ENCODE results near the gene ENO1.
"Not testable (repeated sequence)": the region's sequence is repeated elsewhere in the genome, so short reads cannot be mapped to it uniquely, and the experiment has no call there.

ENO1 gene

DNA sequence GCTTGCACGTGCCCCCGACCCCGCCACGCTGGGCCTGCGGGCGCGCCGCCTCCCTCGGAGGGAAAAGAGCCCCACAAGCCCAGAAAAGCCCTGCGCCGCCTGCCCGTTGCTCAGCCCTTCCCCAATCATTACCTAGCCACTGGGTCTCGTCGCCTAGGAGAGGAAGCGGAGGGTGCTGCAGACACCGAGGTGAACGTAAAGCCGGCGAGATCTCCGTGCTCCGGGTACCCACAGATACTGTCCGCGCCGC is at the start of gene ENO1:
ENO1 (minus strand) TSS at position 239 of the 250 bp plus-strand sequence. CDS start 3,778 bp downstream, outside the sequence.
- H3K27ac Mint-ChIP-seq, result peak within 1 kb of the TSS; percentile 99
- DNase-seq (ENCODE audit: low spot score), result no peak
- peak within 1 kb of the TSS; percentile 99 for H3K4me3 Mint-ChIP-seq
- H3K9me3 Mint-ChIP-seq, result no peaks in the 10 kb centered on the region
- H3K36me3 Mint-ChIP-seq (ENCODE audit: low read depth), result peaks cover 50% of the 10 kb centered on the region
- no peaks in the 10 kb centered on the region for H3K27me3 Mint-ChIP-seq (ENCODE audit: low read depth)
- H3K4me1 Mint-ChIP-seq (ENCODE audit: low read depth), result peaks cover 35% of the 10 kb centered on the region

GRCh38 chr1:8926707-8927694 is 48.5 kb upstream of the ENO1 start:
- DNase-seq (ENCODE audit: low spot score), result no peak
- peaks cover 4% of the 10 kb centered on the region for H3K9me3 Mint-ChIP-seq
- H3K36me3 Mint-ChIP-seq (ENCODE audit: low read depth), result peaks cover 4% of the 10 kb centered on the region
- no peaks in the 10 kb centered on the region for H3K27me3 Mint-ChIP-seq (ENCODE audit: low read depth)
- H3K4me1 Mint-ChIP-seq (ENCODE audit: low read depth), result peaks cover 5% of the 10 kb centered on the region
- no peak overlapping the region for H3K4me3 Mint-ChIP-seq
- no peak overlapping the region for H3K27ac Mint-ChIP-seq

GRCh38 chr1:8925960-8926359 is 47.5 kb upstream of the ENO1 start:
- no peak for DNase-seq (ENCODE audit: low spot score)
- H3K27ac Mint-ChIP-seq, result no peak overlapping the region
- H3K4me1 Mint-ChIP-seq (ENCODE audit: low read depth), result peaks cover 11% of the 10 kb centered on the region
- peaks cover 7% of the 10 kb centered on the region for H3K36me3 Mint-ChIP-seq (ENCODE audit: low read depth)
- no peaks in the 10 kb centered on the region for H3K27me3 Mint-ChIP-seq (ENCODE audit: low read depth)
- H3K4me3 Mint-ChIP-seq, result no peak overlapping the region
- peaks cover 4% of the 10 kb centered on the region for H3K9me3 Mint-ChIP-seq

GRCh38 chr1:8925406-8925805 is 46.9 kb upstream of the ENO1 start:
- Mint-ChIP-seq H3K4me1 (ENCODE audit: low read depth) (peaks cover 14% of the 10 kb centered on the region), H3K27ac (no peak overlapping the region)
- no peak for DNase-seq (ENCODE audit: low spot score)

DNA sequence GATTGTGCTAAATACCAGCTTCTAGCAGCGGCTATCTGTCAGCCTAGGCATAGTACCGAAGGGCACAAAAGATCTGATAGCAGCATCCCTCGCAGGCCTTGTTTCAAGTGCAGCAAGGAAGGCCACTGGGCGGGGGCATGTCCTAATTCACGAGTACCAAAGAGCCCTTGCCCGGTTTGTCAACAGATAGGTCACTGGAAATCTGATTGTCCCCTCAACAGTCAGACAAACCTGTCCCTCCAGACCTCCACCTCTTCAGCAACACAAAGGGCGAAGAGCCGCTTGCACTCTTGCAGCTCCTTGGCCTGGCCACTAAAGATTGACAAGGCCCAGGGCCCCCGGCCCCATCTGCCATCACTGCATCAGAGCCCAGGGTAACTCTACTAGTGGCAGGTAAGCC is 44.5 kb upstream of the ENO1 start:
- Mint-ChIP-seq H3K36me3 (ENCODE audit: low read depth) (peaks cover 9% of the 10 kb centered on the region), H3K4me3 (no peak overlapping the region), H3K9me3 (peaks cover 4% of the 10 kb centered on the region), H3K27ac (no peak overlapping the region), H3K4me1 (ENCODE audit: low read depth) (peaks cover 22% of the 10 kb centered on the region), H3K27me3 (ENCODE audit: low read depth) (no peaks in the 10 kb centered on the region)
- DNase-seq (ENCODE audit: low spot score), result no peak

More at GRCh38 chr1:8925406-8925805, 46.9 kb upstream of the ENO1 start:
- Mint-ChIP-seq H3K4me3 (no peak overlapping the region), H3K36me3 (ENCODE audit: low read depth) (peaks cover 9% of the 10 kb centered on the region), H3K9me3 (peaks cover 4% of the 10 kb centered on the region), H3K27me3 (ENCODE audit: low read depth) (no peaks in the 10 kb centered on the region)

GRCh38 chr1:8917536-8917935 is 39.0 kb upstream of the ENO1 start:
- not testable (repeated sequence) for H3K36me3 Mint-ChIP-seq (ENCODE audit: low read depth); H3K27ac Mint-ChIP-seq

GRCh38 chr1:8915446-8915845 is 37.0 kb upstream of the ENO1 start:
- DNase-seq (ENCODE audit: low spot score), result no peak
- no peak overlapping the region for H3K4me3 Mint-ChIP-seq
- H3K36me3 Mint-ChIP-seq (ENCODE audit: low read depth), result no peaks in the 10 kb centered on the region
- H3K27ac Mint-ChIP-seq, result no peak overlapping the region
- H3K4me1 Mint-ChIP-seq (ENCODE audit: low read depth), result peaks cover 25% of the 10 kb centered on the region
- peaks cover 2% of the 10 kb centered on the region for H3K27me3 Mint-ChIP-seq (ENCODE audit: low read depth)
- no peaks in the 10 kb centered on the region for H3K9me3 Mint-ChIP-seq

More at GRCh38 chr1:8917536-8917935, 39.0 kb upstream of the ENO1 start:
- H3K9me3 Mint-ChIP-seq; DNase-seq (ENCODE audit: low spot score); H3K27me3 Mint-ChIP-seq (ENCODE audit: low read depth); H3K4me3 Mint-ChIP-seq: not testable (repeated sequence)
- peaks cover 29% of the 10 kb centered on the region for H3K4me1 Mint-ChIP-seq (ENCODE audit: low read depth)

DNA sequence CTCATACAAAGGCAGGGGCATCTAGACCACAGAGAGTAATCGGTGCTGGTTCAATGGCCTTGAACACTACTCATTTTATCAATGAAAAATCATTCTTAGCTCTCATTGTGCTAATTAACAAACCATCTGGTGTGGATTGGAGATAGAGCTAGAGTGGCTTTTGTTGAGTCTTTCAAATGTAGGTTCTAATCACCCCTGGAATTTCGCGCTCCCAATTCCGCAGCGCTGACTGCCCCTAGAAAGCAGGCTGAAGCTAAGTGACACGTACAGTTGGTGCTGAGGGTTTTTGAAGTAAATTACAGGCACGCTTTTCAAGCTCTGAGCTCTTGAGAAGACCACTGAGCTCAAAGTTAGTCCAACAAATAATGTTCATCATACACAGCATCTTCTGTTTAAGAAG is 36.0 kb upstream of the ENO1 start:
- Mint-ChIP-seq H3K4me1 (ENCODE audit: low read depth) (peaks cover 26% of the 10 kb centered on the region), H3K36me3 (ENCODE audit: low read depth) (no peaks in the 10 kb centered on the region), H3K27ac (no peak overlapping the region), H3K27me3 (ENCODE audit: low read depth) (peaks cover 5% of the 10 kb centered on the region), H3K9me3 (no peaks in the 10 kb centered on the region), H3K4me3 (no peak overlapping the region)
- no peak for DNase-seq (ENCODE audit: low spot score)

GRCh38 chr1:8913457-8913856 is 35.0 kb upstream of the ENO1 start:
- Mint-ChIP-seq H3K27me3 (ENCODE audit: low read depth) (peaks cover 5% of the 10 kb centered on the region), H3K4me1 (ENCODE audit: low read depth) (peaks cover 24% of the 10 kb centered on the region), H3K4me3 (no peak overlapping the region), H3K27ac (no peak overlapping the region), H3K36me3 (ENCODE audit: low read depth) (no peaks in the 10 kb centered on the region), H3K9me3 (no peaks in the 10 kb centered on the region)
- no peak for DNase-seq (ENCODE audit: low spot score)

DNA sequence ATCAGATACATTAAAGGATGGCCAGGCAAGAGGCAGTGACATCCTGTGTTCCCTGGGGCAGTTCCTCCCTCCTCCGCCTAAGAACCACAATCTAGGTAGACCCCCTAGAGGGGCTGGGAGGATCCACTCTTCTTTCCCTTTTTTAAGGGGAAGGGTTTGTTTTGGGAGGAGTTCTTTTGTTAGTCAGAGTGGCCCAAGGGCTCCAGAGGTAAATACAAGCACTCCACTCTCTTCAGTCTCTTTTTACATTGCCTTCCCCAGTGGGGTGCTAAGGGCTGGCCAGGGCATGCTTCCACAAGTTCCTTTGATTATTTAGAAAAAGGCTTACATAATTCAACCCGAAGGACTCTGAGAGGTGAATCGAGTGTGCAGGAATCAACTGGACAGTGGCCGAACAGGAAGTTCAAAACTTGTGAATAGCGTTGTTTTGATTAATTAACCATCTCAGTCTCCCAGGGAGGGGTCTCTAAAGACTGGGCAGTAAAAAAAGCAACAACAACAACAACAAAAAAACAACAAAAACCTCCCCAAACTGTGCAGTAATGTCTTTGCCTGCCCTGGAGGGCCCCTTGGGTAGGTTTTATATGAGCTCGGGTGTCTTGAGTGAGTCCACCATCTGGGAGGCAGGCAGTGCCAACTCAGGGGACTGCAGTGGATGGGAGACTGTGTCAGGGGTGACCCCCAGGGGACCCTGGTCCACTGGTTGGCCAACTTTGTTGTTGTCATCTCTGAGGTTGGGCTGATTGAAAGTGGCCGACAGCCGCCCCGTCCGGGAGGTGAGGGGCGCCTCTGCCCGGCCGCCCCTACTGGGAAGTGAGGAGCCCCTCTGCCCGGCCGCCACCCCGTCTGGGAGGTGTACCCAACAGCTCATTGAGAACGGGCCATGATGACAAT is 33.2 kb upstream of the ENO1 start:
- H3K36me3 Mint-ChIP-seq (ENCODE audit: low read depth), result no peaks in the 10 kb centered on the region
- DNase-seq (ENCODE audit: low spot score), result no peak
- H3K4me1 Mint-ChIP-seq (ENCODE audit: low read depth), result peaks cover 19% of the 10 kb centered on the region
- peaks cover 5% of the 10 kb centered on the region for H3K27me3 Mint-ChIP-seq (ENCODE audit: low read depth)
- no peaks in the 10 kb centered on the region for H3K9me3 Mint-ChIP-seq
- no peak overlapping the region for H3K4me3 Mint-ChIP-seq
- no peak overlapping the region for H3K27ac Mint-ChIP-seq

DNA sequence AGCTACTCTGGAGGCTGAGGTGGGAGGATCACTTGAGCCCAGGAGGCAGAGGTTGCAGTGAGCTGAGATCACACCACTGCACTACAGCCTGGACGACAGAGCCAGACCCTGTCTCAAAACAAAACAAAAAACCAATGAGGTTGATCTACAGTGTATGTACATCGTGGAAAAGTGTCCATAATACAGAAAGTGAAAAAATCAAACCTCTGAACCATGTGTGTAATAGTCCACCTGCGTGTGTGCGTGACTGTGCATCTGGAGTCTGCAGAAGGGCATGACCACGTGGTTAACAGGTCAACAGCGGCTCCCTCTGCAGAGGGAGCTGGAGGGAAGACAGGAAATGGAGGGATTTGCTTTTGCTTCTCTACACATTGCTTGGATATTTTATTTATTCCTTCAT is 32.4 kb upstream of the ENO1 start:
- Mint-ChIP-seq H3K4me3 (no peak overlapping the region), H3K36me3 (ENCODE audit: low read depth) (no peaks in the 10 kb centered on the region), H3K27me3 (ENCODE audit: low read depth) (peaks cover 5% of the 10 kb centered on the region), H3K4me1 (ENCODE audit: low read depth) (peaks cover 20% of the 10 kb centered on the region), H3K27ac (no peak overlapping the region), H3K9me3 (no peaks in the 10 kb centered on the region)
- no peak for DNase-seq (ENCODE audit: low spot score)

GRCh38 chr1:8910331-8910730 is 31.8 kb upstream of the ENO1 start:
- no peak overlapping the region for H3K4me3 Mint-ChIP-seq
- H3K27me3 Mint-ChIP-seq (ENCODE audit: low read depth), result peaks cover 5% of the 10 kb centered on the region
- H3K9me3 Mint-ChIP-seq, result no peaks in the 10 kb centered on the region
- no peak for DNase-seq (ENCODE audit: low spot score)
- no peaks in the 10 kb centered on the region for H3K36me3 Mint-ChIP-seq (ENCODE audit: low read depth)
- H3K27ac Mint-ChIP-seq, result peak overlapping the region; percentile 60
- peaks cover 24% of the 10 kb centered on the region for H3K4me1 Mint-ChIP-seq (ENCODE audit: low read depth)

DNA sequence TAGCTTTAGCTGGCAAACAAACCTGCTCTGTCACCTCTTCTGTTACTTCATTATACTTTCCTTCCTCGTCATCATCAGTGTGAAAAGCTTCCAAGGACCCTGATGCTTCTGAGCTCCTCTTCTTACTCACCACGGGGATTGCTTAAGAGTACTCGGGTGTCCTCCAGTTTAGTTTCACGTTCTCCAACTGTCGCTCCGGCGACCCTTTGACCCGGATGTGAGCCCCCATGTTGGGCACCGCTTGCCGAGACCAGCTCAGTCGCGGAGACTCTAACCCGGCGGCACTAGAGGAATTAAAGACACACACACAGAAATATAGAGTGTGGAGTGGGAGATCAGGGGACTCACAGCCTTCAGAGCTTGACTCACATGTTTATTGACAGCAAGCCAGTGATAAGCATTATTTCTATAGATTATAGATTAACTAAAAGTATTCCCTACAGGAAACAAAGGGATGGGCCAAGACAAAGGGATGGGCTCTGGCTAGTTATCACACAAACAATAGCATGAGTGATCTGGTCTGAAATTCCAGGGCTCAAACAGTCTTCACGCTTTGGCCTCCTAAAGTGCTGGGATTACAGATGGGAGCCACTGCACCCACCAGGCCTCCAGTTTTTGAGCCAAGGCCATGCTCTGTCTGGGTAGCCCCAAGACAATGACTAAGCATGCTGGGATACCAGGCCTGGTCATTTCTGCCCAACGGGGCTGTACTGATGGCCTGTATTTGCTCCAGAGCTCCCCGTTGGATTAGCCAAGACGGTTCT is 30.1 kb upstream of the ENO1 start:
- H3K4me3 Mint-ChIP-seq, result no peak overlapping the region
- no peak for DNase-seq (ENCODE audit: low spot score)
- no peaks in the 10 kb centered on the region for H3K36me3 Mint-ChIP-seq (ENCODE audit: low read depth)
- peaks cover 3% of the 10 kb centered on the region for H3K27me3 Mint-ChIP-seq (ENCODE audit: low read depth)
- H3K9me3 Mint-ChIP-seq, result no peaks in the 10 kb centered on the region
- H3K27ac Mint-ChIP-seq, result no peak overlapping the region
- peaks cover 24% of the 10 kb centered on the region for H3K4me1 Mint-ChIP-seq (ENCODE audit: low read depth)
